GM10248 (cell line): ENCODE data around the gene LYZL1.

Experiments
- CTCF ChIA-PET: fragments of 300-600 bp; sonication (Branson Sonifier 250); formaldehyde crosslinking; extraction: SDS; loops from one replicate; lab custom pipeline; 2021; ENCODE audit warnings: antibody characterized with exemption; lab: Yijun Ruan, JAX
- POLR2A ChIA-PET: fragments of 350-650 bp; sonication (Branson Sonifier 250); formaldehyde crosslinking; extraction: SDS; loops from one replicate; lab custom pipeline; 2020; ENCODE audit warnings: antibody characterized with exemption; lab: Yijun Ruan, JAX
- DNase-seq: peaks from one replicate; pipeline ENCODE4 v3.0.0; 2012; ENCODE audit errors: extremely low spot score
- CTCF ChIP-seq: IDR thresholded peaks from 2 replicates; pipeline ENCODE4 v1.5.1; 2012; ENCODE audit warnings: mild to moderate bottlenecking, low read depth; ENCODE audit errors: extremely low read depth, missing control alignments, control extremely low read depth

Gene LYZL1

GRCh38 chr10:29343607-29344038, 54.8 kb downstream of the LYZL1 start:
- ChIA-PET POLR2A (no interaction called here), CTCF (interaction anchor here (1.3 kb wide), 1 partner anchor 39 kb away, joined by 4 read pairs; no protein-coding TSS in a partner anchor)
- DNase-seq = no peak
- no peak for TF ChIP-seq CTCF

GRCh38 chr10:29344073-29344820, 55.4 kb downstream of the LYZL1 start:
- DNase-seq = no peak
- no peak for TF ChIP-seq CTCF
- POLR2A ChIA-PET = no interaction called here
- CTCF ChIA-PET = no interaction called here

- POLR2A ChIA-PET = no interaction called here
- TF ChIP-seq CTCF = no peak
- no peak for DNase-seq
- CTCF ChIA-PET = interaction anchor here (2.0 kb wide), 1 partner anchor 41 kb away, joined by 6 read pairs; no protein-coding TSS in a partner anchor
Observed at GRCh38 chr10:29345144-29345909, 56.5 kb downstream of the LYZL1 start.

- ChIA-PET CTCF (interaction anchor here (2.0 kb wide), 1 partner anchor 40 kb away, joined by 6 read pairs; no protein-coding TSS in a partner anchor), POLR2A (no interaction called here)
- no peak for DNase-seq
- no peak for TF ChIP-seq CTCF
Observed at GRCh38 chr10:29345910-29346209, 57.0 kb downstream of the LYZL1 start.

GRCh38 chr10:29346296-29347001, 57.6 kb downstream of the LYZL1 start:
- TF ChIP-seq CTCF = no peak
- ChIA-PET POLR2A (no interaction called here), CTCF (interaction anchor here (2.0 kb wide), 1 partner anchor 40 kb away, joined by 6 read pairs; no protein-coding TSS in a partner anchor)
- no peak for DNase-seq

GRCh38 chr10:29348836-29349235, 60.0 kb downstream of the LYZL1 start:
- ChIA-PET CTCF (no interaction called here), POLR2A (no interaction called here)
- no peak for DNase-seq
- no peak for TF ChIP-seq CTCF
